GM10847 (cell line): Measurements from ENCODE around the gene NTRK1.

Source experiments
- POLR2A ChIP-seq: IDR thresholded peaks from 2 replicates; pipeline ENCODE4 v1.6.1; 2011; ENCODE audit not compliant: insufficient read length; ENCODE audit errors: extremely low read depth

NTRK1 gene

DNA sequence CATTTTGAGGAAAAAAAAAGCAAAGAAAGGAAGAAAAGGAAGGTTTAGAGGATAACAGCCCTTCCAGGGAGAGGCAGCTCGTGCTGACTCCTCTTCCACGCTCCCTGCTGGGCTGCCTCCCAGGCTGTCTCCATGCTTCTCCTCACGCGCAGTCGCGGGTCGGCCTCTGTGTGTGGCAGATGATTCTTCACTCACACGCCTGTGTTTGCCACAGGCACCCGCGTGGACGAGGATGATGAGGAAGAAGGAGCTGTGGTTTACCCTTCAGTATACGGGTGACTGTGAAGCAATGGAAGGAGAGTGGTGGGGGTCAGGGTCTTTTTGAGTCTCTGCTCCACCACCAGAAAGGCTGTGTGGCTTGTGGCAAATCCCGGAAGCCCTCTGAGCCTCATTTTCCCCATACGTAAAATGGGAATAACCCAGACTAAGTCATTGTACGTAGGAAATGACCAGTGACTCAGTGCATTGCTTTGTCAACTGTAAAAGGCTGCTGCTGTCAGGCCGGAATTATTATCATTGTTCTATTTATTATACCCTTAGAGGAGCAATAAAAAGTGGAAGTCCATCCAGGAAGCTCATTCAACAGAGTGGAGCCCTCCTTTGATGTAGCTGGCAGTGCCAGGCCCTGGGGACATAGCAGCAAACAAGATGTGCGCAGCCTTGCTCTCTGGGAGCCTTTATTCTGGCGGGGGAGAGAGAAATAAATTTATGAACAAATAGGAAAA is 32.1 kb upstream of the NTRK1 start:
- TF ChIP-seq POLR2A: no peak

DNA sequence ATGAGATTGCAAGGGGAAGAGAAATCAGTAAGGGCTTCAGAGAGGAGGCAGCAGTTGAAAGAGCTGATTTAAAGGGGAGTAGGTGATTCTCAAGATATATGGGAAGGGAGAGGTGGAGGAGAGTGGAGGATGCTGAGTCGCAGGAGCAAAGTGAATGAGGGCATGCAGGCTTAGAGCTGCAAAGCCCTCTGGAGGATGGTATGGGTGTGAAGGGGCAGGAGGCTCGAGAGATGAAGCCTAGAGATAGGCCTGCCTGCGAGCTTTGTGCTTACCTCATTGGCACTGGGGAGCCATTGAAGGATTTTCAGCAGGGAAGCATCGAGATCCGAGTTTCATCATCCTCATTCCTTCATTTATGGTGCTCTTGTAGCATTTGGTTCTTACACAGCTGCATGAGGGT is 28.2 kb upstream of the NTRK1 start:
- TF ChIP-seq POLR2A: no peak

DNA sequence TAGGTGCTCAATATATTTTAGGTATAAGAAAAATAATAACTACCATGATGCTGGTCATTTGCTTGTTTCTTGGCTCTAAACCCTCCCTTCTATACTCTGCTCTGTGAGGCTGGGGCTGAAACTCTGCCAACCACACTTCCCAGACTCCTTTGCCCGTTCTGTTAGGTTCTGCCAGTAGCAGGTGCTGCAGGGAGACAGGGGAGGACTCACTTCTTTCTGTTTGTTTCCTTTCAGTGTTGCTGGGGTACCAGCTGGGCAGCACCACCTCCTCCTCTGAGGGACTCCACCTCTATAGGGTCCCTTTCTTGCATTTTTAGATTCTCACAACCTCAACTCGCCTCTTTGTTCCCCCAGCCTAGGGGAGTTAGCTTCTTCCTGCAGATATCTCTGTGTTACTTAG is 27.1 kb upstream of the NTRK1 start:
- no peak for TF ChIP-seq POLR2A

DNA sequence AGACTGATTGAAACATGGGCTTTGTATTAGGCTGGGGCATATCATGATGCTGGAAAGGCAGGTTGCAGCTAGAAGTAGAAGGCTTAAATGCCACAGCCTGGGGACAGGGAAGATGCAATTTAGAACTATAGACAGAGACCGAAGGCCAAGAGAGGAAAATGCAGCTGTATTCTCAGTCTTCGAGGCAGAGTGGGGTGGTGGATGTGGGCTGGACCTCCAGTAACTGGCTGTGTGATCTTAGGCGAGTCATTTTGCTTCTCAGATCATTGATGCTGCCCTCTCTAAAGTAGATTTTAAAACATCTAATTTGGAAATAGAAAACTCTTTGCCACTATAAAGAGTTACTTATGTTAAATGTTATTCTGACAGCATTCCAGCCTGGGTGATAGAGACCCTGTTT is 26.3 kb upstream of the NTRK1 start:
- no peak for TF ChIP-seq POLR2A

DNA sequence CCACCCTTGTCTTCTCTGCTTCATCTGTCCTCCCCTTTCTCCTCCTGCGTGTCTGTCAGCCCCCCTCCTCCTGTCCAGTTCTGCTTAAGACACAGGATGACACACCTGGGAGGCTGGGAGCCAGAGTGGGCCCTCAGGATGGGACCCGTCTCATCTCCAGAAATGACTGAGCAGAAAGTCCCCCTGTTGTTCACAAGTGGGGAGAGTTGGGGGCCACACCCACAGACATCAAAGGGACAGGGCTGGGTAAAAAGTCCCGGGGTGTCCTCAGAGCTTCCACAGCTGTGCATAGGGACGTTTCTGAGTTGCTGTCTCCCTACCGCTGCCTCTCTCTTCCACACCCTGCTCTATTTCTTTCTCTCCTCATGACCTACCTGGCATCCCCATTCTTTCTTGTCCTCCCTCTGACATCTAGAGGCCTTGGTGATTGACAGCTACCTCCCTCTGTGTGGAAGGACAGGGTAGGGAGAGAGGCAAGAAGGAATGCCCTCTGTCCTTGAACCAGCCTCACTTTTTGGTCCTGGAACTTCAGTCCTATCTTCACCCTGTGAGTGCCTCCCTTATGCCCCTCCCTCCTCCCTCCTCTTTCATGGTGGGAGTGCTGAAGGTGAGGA is 24.5 kb upstream of the NTRK1 start:
- no peak for TF ChIP-seq POLR2A

DNA sequence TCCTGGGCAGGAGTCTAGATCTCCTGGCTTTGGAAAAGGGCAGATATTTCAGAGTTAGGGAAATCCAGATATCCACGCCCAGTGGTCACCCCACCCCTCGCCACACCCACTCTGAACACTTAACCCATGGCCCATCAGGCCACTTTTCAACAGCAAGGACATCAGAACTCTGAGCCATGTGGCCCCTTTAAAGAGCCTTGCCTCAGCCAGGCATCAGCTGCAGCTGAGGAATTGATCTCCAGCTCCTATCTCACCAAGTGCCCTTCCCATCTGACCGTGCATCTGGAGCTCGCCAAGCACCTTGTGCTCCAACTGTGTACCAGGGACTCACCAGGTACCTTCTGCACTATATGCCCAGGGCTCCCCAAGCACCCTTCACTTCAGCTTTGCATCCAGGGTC is 23.8 kb upstream of the NTRK1 start:
- TF ChIP-seq POLR2A: no peak

DNA sequence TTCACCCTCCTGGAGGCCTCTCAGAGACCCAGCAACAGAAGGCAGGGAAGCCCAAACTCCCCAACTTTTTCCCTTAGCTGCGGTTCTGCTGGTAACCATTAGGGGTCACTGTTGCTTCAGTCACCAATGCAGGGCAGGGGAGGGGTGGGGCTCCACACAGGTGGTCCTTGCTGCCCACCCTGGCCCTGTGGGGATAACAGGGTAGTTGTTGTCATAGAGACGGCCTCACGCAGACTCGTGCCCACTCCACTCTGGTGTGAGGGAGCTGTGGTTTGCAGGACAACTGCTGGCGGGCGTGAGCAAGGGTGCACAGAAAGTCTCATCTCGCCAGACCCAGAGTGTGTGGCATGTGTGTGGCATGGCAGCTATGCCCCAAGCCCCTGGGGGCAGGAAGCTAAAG is 21.7 kb upstream of the NTRK1 start:
- TF ChIP-seq POLR2A: no peak

DNA sequence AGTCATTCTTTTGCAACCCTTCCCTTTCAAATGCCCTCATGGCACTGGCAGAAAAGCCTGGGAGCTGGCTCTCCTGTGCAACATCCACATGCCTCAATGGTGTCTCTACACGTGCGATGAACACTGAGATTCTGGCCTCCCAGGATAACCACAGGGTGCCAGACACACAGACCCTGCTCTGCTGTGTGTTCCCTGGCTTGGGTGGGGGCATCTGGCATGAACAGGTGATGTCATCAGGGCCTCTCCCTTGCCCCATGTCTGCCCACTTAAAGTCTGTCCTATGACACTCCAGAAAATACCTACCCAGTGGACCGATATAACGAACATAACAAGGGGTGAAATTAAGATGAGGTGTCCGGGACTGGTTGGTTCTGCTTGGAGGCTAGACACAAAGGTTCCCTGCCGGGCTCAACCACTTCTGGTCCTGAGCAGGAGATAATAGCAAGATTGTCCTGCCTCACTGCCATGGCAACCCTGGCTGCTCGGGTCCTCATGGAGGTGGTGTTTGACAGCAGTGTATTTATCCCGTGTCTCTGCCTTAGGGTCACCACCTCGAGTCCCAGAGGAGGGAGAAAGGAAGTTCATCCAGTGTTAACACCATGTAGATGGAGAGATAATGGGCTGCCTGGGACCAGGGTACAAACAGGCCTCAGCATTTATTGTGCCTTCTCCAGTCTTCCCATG is 21.1 kb upstream of the NTRK1 start:
- no peak for TF ChIP-seq POLR2A

DNA sequence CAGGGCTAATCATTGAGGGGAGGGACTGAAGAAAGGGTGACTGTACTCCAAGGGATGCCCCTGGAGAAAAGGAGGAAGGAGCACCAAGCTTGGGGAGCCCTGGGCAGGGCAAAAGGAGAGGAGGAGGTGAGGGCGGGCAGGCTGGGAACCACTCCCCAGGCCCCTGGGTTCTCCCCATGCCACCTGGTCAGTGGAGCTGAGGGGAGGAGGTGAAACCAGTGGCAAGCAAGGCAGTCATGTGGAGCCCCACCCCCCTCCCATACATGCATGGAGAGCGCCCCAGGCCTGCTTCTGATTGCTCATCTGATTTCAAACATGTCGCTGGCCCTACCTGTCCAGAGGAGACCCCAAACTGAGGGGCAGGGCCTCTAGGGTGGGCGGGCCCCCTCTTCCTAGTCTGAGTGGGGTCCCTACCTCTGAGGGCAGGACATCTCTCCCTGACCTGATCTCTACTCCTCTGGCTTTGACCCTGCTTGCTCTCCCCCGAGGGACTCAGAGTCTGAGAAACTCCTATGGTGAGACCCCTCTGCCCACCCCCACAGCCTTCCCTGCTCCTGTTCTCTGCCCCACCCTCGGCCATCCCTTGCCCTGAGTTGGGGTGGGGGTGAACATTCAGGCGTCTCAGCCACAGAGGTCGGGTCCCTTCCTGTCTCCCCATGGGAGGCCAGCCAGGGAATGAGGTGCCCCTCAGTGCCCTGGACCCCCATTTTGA is 20.3 kb upstream of the NTRK1 start:
- no peak for TF ChIP-seq POLR2A

DNA sequence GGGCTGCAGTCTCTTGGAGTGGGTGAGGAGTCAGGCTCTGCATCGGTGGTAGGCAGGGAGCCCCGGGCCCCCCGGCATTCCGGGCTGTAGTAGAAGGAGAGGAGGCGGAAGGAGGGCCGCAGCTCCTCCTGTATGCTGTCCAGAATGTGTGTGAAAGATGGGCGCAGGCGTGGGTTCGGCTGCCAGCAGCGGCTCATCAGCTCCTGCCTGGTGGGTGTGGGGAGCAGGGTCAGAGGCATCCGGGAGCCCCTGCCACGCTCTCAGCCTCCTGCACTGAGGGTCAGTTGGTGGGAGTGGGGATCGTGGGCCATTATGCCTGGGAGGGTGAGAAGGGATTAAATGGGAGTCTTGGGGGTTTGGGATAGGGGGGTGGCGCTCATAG is 19.8 kb upstream of the NTRK1 start:
- no peak for TF ChIP-seq POLR2A

DNA sequence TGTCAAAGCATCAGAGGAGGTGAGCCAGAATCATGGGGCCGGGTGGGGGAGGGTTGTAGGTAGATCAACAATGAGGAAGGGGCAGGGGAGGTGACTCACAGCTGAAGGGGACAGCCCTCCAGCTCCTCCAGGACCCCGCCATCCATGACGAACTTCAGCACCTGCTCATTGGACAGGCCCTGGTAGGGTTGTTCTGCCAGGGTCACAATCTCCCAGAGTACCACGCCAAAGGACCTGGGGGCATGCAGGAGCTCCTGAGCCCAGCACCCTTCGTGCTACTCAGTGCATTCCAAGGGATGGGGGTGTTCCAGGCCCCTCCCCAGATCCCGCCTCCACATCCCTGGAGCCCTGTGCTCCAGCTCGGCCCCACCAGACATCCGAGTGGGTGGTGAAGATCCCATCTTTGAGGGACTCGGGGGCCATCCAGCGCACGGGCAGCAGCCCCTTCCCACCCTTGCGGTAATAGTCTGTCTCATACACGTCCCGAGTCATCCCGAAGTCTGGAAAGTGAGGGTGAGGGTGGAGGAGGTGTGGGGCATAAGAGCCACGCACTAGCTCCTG is 19.3 kb upstream of the NTRK1 start:
- TF ChIP-seq POLR2A: no peak

DNA sequence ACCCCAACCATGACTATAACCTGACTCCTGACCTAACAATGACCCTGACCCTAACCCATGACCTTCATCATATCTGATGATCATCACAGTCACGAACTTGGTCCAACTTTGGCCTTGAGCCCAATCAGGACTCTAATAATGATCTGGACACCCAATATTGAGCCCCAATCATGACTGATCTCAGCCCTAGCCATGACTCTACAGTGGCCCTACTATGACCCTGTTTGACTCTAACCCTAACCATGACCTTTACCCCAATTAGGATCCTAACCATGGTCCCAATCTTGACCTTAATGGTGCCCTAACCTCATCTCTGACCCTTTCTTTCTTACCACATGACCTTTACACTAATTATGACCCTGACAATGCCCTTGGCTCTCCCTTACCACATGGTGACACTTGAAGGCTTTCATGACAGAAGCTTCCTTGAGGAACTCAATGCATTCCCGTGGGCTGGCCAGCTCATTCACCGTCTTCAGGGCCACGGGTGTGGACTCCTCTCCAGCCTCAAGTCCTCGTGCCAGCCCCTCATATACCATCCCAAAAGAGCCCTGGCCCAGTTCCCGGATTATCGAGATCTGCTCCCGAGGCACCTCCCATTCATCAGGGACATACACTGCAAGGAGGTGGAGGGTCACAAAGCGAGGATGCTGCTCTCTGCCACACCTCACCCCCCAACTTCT is 17.9 kb upstream of the NTRK1 start:
- no peak for TF ChIP-seq POLR2A

DNA sequence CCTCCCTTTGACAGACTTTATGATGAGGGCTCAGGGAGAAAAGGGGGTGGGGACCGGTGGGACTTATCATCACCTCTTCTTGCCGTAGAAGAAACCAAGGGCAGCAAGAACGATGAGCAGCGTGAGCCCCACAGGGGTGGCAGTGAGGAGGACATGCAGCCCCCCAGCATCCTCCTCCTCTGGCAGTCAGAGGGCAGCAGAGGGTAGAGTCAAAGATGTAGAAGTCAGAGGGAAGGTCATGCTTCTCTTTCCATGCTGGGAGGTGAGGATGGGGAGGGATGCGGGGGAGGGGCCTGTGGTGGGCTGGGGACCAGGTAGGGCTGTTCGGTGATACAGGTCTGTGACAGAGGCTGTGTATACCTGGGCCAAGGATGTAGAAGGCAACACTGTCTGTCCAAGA is 16.6 kb upstream of the NTRK1 start:
- TF ChIP-seq POLR2A: no peak

DNA sequence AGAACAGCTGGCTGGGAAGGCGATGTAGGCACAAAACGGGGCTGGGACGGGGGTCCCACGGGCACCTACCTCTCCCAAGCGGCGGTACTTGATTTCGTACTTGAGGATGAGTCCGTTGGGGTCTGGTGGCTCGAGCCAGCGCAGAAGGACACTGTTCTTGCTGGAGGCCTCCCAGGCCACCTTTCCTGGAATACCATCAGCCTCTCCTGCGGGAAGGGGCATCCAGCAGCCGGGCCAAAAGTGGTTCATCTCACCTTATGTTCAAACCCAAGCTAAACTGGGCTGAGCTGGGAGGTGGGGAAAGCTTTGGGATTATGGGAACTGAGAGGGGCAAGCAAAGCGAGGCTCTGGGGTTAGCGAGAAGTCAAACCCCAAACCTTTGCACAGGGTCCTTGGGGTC is 16.0 kb upstream of the NTRK1 start:
- no peak for TF ChIP-seq POLR2A
